ENCODE results near the gene TEP1.

DNA sequence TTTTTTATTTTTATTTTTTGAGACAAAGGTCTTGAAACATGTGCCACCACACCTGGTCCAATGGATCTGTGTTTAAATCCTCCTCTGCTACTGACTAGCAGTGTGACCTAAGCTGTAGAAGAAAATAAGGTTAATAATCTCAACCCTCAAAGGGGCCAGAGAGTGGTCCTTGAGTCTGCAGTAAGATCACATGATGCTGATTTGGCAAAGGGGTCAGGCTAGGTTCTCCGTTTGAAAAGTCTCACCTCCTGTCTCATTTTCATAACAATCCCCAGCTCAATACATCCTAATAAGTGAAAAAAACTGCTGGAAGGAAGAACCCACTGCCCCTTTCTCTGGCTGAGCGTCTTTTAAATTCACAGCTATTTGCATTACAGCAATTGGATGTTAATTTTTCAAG lies 8.0 kb upstream of the TEP1 start:
- TF ChIP-seq EZH2phosphoT487 (IDR thresholded peaks at IDR 0.05; ENCODE audit: insufficient read depth, low read depth): no peak
- no peak for TF ChIP-seq EZH2 (IDR thresholded peaks at IDR 0.05; ENCODE audit: insufficient read depth, poor library complexity, severe bottlenecking)

Measured in GM23248 (cell line).